GM23338 (cell line): ENCODE results near the gene HDAC9. TPM values are rescaled to one million over a fixed set of nuclear protein-coding genes. Genes with fewer than 3 reads are reported as not detected.

ENCODE experiments used
- ATAC-seq: fragments of 200-7000 bp; cut with Tn5 transposase; 3 replicates; pipeline ENCODE4 v1.9.1; 2020
- DNase-seq: peaks from one replicate; pipeline ENCODE4 v3.0.0-alpha.2; 2015; ENCODE audit warnings: low spot score
- H2AFZ ChIP-seq: fragments of 200-600 bp; sonication (generic); 2 replicates; pipeline ENCODE4 v1.8.0; 2016; ENCODE audit warnings: antibody characterized with exemption, mild to moderate bottlenecking, moderate library complexity
- H3F3A ChIP-seq: fragments of 200-600 bp; sonication (generic); replicated peaks from 2 replicates; pipeline ENCODE4 v1.8.0; 2017; ENCODE audit warnings: antibody characterized with exemption, mixed run types, low read depth
- H3K27ac ChIP-seq: fragments of 200-600 bp; sonication (generic); 2 replicates; pipeline ENCODE4 v1.6.1; 2016; ENCODE audit warnings: low read depth
- H3K27me3 ChIP-seq: fragments of 200-600 bp; sonication (generic); 2 replicates; pipeline ENCODE4 v1.8.0; 2016; ENCODE audit warnings: mild to moderate bottlenecking, mixed run types, moderate library complexity; ENCODE audit not compliant: insufficient read depth
- H3K36me3 ChIP-seq: fragments of 200-600 bp; sonication (generic); 2 replicates; pipeline ENCODE4 v1.8.0; 2016; ENCODE audit warnings: mild to moderate bottlenecking; ENCODE audit not compliant: insufficient read depth
- H3K4me1 ChIP-seq: fragments of 200-600 bp; sonication (generic); 2 replicates; pipeline ENCODE4 v1.8.0; 2016; ENCODE audit warnings: mild to moderate bottlenecking, moderate library complexity; ENCODE audit not compliant: insufficient read depth
- H3K4me2 ChIP-seq: fragments of 200-600 bp; sonication (generic); 2 replicates; pipeline ENCODE4 v1.7.1; 2017; ENCODE audit warnings: mixed run types
- H3K4me3 ChIP-seq: fragments of 200-600 bp; sonication (generic); 2 replicates; pipeline ENCODE4 v1.6.1; 2016; ENCODE audit warnings: mixed run types
- H3K79me2 ChIP-seq: fragments of 200-600 bp; sonication (generic); replicated peaks from 2 replicates; pipeline ENCODE4 v1.8.0; 2017; ENCODE audit warnings: mild to moderate bottlenecking; ENCODE audit not compliant: insufficient read depth
- H3K9me2 ChIP-seq: fragments of 200-600 bp; sonication (generic); 2 replicates; pipeline ENCODE4 v1.8.0; 2017; ENCODE audit not compliant: insufficient read depth
- H4K20me1 ChIP-seq: fragments of 200-600 bp; sonication (generic); replicated peaks from 2 replicates; pipeline ENCODE4 v1.8.0; 2017; ENCODE audit warnings: mild to moderate bottlenecking; ENCODE audit not compliant: insufficient read depth
- H3K27ac Mint-ChIP-seq: 2 replicates; pipeline ENCODE4 v1.8.0; 2020; ENCODE audit warnings: inconsistent platforms, mild to moderate bottlenecking, moderate library complexity, mixed read lengths
- H3K27me3 Mint-ChIP-seq: 3 replicates; pipeline ENCODE4 v1.8.0; 2022; ENCODE audit warnings: low read depth, mild to moderate bottlenecking, moderate library complexity, mixed read lengths, inconsistent platforms; ENCODE audit not compliant: insufficient read depth, poor library complexity
- H3K36me3 Mint-ChIP-seq: 3 replicates; pipeline ENCODE4 v1.8.0; 2021; ENCODE audit warnings: low read depth, mild to moderate bottlenecking, inconsistent platforms, moderate library complexity, mixed read lengths
- H3K4me1 Mint-ChIP-seq: 3 replicates; pipeline ENCODE4 v1.8.0; 2020; ENCODE audit warnings: mild to moderate bottlenecking, inconsistent platforms, mixed read lengths
- H3K4me3 Mint-ChIP-seq: 3 replicates; pipeline ENCODE4 v1.8.0; 2021; ENCODE audit warnings: moderate library complexity, mild to moderate bottlenecking, inconsistent platforms, mixed read lengths
- H3K9me3 Mint-ChIP-seq: 3 replicates; pipeline ENCODE4 v1.8.0; 2020; ENCODE audit warnings: moderate library complexity, mild to moderate bottlenecking, inconsistent platforms, mixed read lengths
- CREB1 ChIP-seq: fragments of 250-450 bp; sonication (Bioruptor Pico); IDR thresholded peaks from 2 replicates; pipeline ENCODE4 v1.5.0; 2020; ENCODE audit warnings: low read depth, mild to moderate bottlenecking, moderate library complexity
- EZH2 ChIP-seq: fragments of 200-600 bp; sonication (generic); IDR thresholded peaks from one replicate; pipeline ENCODE4 v1.8.0; 2017; ENCODE audit warnings: antibody characterized with exemption, mild to moderate bottlenecking, low read depth; ENCODE audit not compliant: unreplicated experiment
- EZH2phosphoT487 ChIP-seq: fragments of 200-600 bp; sonication (generic); IDR thresholded peaks from one replicate; pipeline ENCODE4 v1.8.1; 2018; ENCODE audit warnings: antibody characterized with exemption; ENCODE audit not compliant: unreplicated experiment
- JUNB ChIP-seq: IDR thresholded peaks from one replicate; pipeline ENCODE4 v1.6.1; 2016; ENCODE audit warnings: antibody characterized with exemption; ENCODE audit not compliant: unreplicated experiment
- NANOG ChIP-seq: IDR thresholded peaks from 2 replicates; pipeline ENCODE4 v1.6.1; 2016; ENCODE audit warnings: antibody characterized with exemption, borderline replicate concordance
- POLR2AphosphoS5 ChIP-seq: IDR thresholded peaks from 2 replicates; pipeline ENCODE4 v1.6.1; 2016; ENCODE audit warnings: antibody characterized with exemption, low read depth
- STAT1 ChIP-seq: IDR thresholded peaks from one replicate; pipeline ENCODE4 v1.6.1; 2016; ENCODE audit warnings: antibody characterized with exemption; ENCODE audit not compliant: unreplicated experiment
- ZNF114 ChIP-seq: fragments of 250-450 bp; sonication (Bioruptor Pico); IDR thresholded peaks from 2 replicates; pipeline ENCODE4 v1.5.0; 2020; ENCODE audit warnings: mild to moderate bottlenecking, moderate library complexity
- ZNF331 ChIP-seq: fragments of 250-450 bp; sonication (Bioruptor Pico); IDR thresholded peaks from 2 replicates; pipeline ENCODE4 v1.5.0; 2020; ENCODE audit warnings: low read depth, mild to moderate bottlenecking, moderate library complexity
- polyA plus RNA-seq: library from polyadenylated mRNA; unstranded; fragments of >200 nt; fragmentation: Nextera tagmentation; extraction: Ambion mirVana; gene quantifications from 2 replicates; pipeline ENCODE4 v1.2.1, GENCODE V29; 2016
- total RNA-seq: library from RNA; depleted of rRNA; stranded (reverse); fragments of >200 nt; shearing (Covaris generic); gene quantifications from 2 replicates; pipeline ENCODE4 v1.2.3, GENCODE V29; 2014
- TF ChIP-seq, protein P1 (sequence below): fragments of 250-450 bp; sonication (Bioruptor Pico); IDR thresholded peaks from 2 replicates; pipeline ENCODE4 v1.5.0; 2020; ENCODE audit warnings: mild to moderate bottlenecking, moderate library complexity
- TF ChIP-seq, protein P2 (sequence below): IDR thresholded peaks from one replicate; pipeline ENCODE4 v1.6.1; 2018; ENCODE audit warnings: antibody characterized with exemption; ENCODE audit not compliant: unreplicated experiment
- TF ChIP-seq, protein P3 (sequence below): IDR thresholded peaks from 2 replicates; pipeline ENCODE4 v1.6.1; 2016; ENCODE audit warnings: antibody characterized with exemption
- TF ChIP-seq, protein P4 (sequence below), 2 experiments: fragments of 200-600 bp in 1 of 2; sonication (generic) in 1 of 2; conservative IDR thresholded peaks; 2 replicates each; pipeline versions ENCODE4 v1.5.1 to v1.6.1; 2016 to 2017; ENCODE audit warnings: antibody characterized with exemption in 2 of 2, low read depth in 2 of 2, mild to moderate bottlenecking in 2 of 2, moderate library complexity in 1 of 2

HDAC9 gene
- total and polyA plus RNA-seq, 2 experiments from 2014 or later, result 8.3 to 18.5 TPM

DNA sequence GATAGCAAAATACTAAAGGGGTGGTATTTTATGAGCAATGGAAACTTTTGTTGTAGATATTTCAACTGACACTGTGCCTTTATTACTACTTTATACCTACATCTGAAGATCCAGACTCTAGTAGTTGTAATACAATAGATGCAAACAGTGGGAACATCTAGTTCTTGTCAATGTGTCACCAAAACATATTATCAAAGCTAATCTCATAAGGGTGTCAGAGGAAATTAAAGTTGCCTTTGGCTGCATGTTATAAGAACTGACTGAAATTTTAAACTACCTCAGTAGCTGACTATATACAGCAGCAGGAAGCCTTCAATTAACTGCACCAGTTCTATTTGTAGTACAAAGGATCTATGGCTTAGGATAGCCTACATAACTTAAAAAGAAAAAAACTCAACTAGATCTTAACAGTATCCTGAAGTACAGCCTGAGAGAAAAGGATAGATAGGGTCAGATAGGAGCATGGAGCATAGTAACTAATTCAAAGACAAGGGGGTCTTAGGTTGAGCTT is 30.9 kb downstream of the HDAC9 start:
- no peaks in the 10 kb centered on the region for H3K27me3 Mint-ChIP-seq
- Histone ChIP-seq H3K27ac (no peak overlapping the region), H2AFZ (no peak overlapping the region), H3K9me2 (no peaks in the 10 kb centered on the region), H3K4me3 (no peak overlapping the region), H3K79me2 (no peaks in the 10 kb centered on the region), H3K36me3 (no peaks in the 10 kb centered on the region), H3K4me1 (no peaks in the 10 kb centered on the region), H3K4me2 (no peak overlapping the region), H4K20me1 (no peaks in the 10 kb centered on the region), H3F3A (no peaks in the 10 kb centered on the region), H3K27me3 (no peaks in the 10 kb centered on the region)
- no peaks in the 10 kb centered on the region for H3K9me3 Mint-ChIP-seq
- H3K4me3 Mint-ChIP-seq, result no peak overlapping the region
- no peak for ATAC-seq
- H3K4me1 Mint-ChIP-seq, result peaks cover 11% of the 10 kb centered on the region
- H3K27ac Mint-ChIP-seq, result peak overlapping the region; percentile 38; the same call in 1 of the 2 replicates
- TF ChIP-seq, protein P1, sequence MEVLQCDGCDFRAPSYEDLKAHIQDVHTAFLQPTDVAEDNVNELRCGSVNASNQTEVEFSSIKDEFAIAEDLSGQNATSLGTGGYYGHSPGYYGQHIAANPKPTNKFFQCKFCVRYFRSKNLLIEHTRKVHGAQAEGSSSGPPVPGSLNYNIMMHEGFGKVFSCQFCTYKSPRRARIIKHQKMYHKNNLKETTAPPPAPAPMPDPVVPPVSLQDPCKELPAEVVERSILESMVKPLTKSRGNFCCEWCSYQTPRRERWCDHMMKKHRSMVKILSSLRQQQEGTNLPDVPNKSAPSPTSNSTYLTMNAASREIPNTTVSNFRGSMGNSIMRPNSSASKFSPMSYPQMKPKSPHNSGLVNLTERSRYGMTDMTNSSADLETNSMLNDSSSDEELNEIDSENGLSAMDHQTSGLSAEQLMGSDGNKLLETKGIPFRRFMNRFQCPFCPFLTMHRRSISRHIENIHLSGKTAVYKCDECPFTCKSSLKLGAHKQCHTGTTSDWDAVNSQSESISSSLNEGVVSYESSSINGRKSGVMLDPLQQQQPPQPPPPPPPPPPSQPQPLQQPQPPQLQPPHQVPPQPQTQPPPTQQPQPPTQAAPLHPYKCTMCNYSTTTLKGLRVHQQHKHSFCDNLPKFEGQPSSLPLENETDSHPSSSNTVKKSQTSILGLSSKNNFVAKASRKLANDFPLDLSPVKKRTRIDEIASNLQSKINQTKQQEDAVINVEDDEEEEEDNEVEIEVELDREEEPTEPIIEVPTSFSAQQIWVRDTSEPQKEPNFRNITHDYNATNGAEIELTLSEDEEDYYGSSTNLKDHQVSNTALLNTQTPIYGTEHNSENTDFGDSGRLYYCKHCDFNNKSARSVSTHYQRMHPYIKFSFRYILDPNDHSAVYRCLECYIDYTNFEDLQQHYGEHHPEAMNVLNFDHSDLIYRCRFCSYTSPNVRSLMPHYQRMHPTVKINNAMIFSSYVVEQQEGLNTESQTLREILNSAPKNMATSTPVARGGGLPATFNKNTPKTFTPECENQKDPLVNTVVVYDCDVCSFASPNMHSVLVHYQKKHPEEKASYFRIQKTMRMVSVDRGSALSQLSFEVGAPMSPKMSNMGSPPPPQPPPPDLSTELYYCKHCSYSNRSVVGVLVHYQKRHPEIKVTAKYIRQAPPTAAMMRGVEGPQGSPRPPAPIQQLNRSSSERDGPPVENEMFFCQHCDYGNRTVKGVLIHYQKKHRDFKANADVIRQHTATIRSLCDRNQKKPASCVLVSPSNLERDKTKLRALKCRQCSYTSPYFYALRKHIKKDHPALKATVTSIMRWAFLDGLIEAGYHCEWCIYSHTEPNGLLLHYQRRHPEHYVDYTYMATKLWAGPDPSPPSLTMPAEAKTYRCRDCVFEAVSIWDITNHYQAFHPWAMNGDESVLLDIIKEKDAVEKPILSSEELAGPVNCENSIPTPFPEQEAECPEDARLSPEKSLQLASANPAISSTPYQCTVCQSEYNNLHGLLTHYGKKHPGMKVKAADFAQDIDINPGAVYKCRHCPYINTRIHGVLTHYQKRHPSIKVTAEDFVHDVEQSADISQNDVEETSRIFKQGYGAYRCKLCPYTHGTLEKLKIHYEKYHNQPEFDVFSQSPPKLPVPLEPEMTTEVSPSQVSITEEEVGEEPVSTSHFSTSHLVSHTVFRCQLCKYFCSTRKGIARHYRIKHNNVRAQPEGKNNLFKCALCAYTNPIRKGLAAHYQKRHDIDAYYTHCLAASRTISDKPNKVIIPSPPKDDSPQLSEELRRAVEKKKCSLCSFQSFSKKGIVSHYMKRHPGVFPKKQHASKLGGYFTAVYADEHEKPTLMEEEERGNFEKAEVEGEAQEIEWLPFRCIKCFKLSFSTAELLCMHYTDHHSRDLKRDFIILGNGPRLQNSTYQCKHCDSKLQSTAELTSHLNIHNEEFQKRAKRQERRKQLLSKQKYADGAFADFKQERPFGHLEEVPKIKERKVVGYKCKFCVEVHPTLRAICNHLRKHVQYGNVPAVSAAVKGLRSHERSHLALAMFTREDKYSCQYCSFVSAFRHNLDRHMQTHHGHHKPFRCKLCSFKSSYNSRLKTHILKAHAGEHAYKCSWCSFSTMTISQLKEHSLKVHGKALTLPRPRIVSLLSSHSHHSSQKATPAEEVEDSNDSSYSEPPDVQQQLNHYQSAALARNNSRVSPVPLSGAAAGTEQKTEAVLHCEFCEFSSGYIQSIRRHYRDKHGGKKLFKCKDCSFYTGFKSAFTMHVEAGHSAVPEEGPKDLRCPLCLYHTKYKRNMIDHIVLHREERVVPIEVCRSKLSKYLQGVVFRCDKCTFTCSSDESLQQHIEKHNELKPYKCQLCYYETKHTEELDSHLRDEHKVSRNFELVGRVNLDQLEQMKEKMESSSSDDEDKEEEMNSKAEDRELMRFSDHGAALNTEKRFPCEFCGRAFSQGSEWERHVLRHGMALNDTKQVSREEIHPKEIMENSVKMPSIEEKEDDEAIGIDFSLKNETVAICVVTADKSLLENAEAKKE (CRISPR knock-in tag), result no peak
- TF ChIP-seq EZH2phosphoT487 (no peak), ZNF114 (CRISPR knock-in tag) (no peak), STAT1 (no peak), ZNF331 (CRISPR knock-in tag) (no peak), EZH2 (no peak), POLR2AphosphoS5 (no peak), NANOG (no peak), JUNB (no peak), CREB1 (no peak)
- TF ChIP-seq, protein P2, sequence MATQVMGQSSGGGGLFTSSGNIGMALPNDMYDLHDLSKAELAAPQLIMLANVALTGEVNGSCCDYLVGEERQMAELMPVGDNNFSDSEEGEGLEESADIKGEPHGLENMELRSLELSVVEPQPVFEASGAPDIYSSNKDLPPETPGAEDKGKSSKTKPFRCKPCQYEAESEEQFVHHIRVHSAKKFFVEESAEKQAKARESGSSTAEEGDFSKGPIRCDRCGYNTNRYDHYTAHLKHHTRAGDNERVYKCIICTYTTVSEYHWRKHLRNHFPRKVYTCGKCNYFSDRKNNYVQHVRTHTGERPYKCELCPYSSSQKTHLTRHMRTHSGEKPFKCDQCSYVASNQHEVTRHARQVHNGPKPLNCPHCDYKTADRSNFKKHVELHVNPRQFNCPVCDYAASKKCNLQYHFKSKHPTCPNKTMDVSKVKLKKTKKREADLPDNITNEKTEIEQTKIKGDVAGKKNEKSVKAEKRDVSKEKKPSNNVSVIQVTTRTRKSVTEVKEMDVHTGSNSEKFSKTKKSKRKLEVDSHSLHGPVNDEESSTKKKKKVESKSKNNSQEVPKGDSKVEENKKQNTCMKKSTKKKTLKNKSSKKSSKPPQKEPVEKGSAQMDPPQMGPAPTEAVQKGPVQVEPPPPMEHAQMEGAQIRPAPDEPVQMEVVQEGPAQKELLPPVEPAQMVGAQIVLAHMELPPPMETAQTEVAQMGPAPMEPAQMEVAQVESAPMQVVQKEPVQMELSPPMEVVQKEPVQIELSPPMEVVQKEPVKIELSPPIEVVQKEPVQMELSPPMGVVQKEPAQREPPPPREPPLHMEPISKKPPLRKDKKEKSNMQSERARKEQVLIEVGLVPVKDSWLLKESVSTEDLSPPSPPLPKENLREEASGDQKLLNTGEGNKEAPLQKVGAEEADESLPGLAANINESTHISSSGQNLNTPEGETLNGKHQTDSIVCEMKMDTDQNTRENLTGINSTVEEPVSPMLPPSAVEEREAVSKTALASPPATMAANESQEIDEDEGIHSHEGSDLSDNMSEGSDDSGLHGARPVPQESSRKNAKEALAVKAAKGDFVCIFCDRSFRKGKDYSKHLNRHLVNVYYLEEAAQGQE, result no peak
- TF ChIP-seq, protein P3, sequence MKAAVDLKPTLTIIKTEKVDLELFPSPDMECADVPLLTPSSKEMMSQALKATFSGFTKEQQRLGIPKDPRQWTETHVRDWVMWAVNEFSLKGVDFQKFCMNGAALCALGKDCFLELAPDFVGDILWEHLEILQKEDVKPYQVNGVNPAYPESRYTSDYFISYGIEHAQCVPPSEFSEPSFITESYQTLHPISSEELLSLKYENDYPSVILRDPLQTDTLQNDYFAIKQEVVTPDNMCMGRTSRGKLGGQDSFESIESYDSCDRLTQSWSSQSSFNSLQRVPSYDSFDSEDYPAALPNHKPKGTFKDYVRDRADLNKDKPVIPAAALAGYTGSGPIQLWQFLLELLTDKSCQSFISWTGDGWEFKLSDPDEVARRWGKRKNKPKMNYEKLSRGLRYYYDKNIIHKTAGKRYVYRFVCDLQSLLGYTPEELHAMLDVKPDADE, result no peak
- TF ChIP-seq, protein P4, sequence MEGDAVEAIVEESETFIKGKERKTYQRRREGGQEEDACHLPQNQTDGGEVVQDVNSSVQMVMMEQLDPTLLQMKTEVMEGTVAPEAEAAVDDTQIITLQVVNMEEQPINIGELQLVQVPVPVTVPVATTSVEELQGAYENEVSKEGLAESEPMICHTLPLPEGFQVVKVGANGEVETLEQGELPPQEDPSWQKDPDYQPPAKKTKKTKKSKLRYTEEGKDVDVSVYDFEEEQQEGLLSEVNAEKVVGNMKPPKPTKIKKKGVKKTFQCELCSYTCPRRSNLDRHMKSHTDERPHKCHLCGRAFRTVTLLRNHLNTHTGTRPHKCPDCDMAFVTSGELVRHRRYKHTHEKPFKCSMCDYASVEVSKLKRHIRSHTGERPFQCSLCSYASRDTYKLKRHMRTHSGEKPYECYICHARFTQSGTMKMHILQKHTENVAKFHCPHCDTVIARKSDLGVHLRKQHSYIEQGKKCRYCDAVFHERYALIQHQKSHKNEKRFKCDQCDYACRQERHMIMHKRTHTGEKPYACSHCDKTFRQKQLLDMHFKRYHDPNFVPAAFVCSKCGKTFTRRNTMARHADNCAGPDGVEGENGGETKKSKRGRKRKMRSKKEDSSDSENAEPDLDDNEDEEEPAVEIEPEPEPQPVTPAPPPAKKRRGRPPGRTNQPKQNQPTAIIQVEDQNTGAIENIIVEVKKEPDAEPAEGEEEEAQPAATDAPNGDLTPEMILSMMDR (conservative IDR thresholded peaks at IDR 0.05; ENCODE audit: low read depth in 2 of 2), result no peak
- no peak for DNase-seq
- no peaks in the 10 kb centered on the region for H3K36me3 Mint-ChIP-seq
